Mammary epithelial cell (primary cell): ENCODE measurements around the gene MOB1A.

Experiments used
- CTCF ChIP-seq, 2 donors: IDR thresholded peaks in 1 of 2; conservative IDR thresholded peaks in 1 of 2; 2 replicates each; pipeline ENCODE4 v1.5.1; 2011 to 2012; ENCODE audit warnings: inconsistent platforms in 2 of 2, low read length in 2 of 2, mild to moderate bottlenecking in 2 of 2, control low read depth in 1 of 2, low read depth in 1 of 2; ENCODE audit not compliant: insufficient read depth in 1 of 2; ENCODE audit errors: extremely low read depth in 1 of 2
- EZH2 ChIP-seq: IDR thresholded peaks from 2 replicates; pipeline ENCODE4 v1.6.1; 2012; ENCODE audit warnings: low read length, inconsistent platforms, borderline replicate concordance

DNA sequence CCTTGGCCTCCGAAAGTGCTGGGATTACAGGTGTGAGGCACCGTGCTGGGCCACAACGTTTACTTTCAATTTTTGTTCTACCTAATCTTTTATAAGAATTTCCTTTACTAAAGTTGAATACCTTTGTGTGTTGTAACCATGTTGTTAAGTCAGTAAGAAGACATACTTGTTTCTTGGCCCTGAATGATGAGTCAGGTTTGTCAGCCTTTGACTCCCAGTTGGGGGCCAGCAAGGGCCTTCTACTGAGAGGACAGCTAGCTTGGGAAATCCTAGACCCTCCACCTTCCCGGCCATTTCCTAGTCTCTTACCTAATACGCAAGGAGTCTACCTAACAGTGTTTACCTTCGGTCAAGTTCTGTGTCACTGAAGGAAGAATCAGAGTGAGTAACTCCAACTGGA lies 42.4 kb upstream of the MOB1A start:
- no peak for TF ChIP-seq CTCF (conservative IDR thresholded peaks at IDR 0.05 in 1 of 2, IDR thresholded peaks at IDR 0.05 in 1 of 2; ENCODE audit: extremely low read depth in 1 of 2, insufficient read depth in 1 of 2, low read depth in 1 of 2, low read length in 2 of 2)
- TF ChIP-seq EZH2: no peak
